Right hindlimb (tissue), 1 donor: ENCODE data around the gene ALG13.
"Not testable (repeated sequence)": the region's sequence is repeated elsewhere in the genome, so short reads cannot be mapped to it uniquely, and the experiment has no call there.

Source experiments
- DNase-seq: peaks from one replicate; pipeline ENCODE4 v3.0.0-alpha.2; 2018

Gene ALG13

DNA sequence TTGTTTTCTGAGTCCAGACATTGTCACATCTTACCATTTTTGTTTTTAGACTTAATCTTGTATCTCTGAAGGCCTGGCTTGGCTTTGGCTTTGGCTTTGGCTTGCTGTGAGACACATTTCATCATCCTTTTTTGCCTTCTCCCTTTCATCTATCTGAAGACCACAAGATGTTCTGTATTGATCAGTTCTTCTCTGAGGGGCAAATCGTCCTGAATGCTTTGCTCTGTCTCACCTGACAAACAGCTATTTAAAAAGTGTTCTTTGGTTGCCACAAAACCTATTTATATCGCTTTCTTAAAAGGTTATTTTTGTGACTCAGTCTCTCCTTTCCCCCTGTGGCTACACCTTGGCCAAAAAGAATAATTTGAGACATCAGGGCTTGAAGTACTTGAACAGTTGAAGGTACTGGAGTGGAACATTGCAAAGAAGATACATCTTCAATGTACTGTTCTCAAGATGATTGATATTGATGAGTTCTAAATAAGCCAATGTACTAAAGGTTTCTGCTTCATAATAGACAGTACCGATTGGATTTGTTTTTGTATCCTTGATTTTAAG is 80.7 kb downstream of the ALG13 start:
- no peak for DNase-seq

- DNase-seq = no peak
Measured at GRCh38 chrX:111778591-111778990, 97.6 kb downstream of the ALG13 start.

DNA sequence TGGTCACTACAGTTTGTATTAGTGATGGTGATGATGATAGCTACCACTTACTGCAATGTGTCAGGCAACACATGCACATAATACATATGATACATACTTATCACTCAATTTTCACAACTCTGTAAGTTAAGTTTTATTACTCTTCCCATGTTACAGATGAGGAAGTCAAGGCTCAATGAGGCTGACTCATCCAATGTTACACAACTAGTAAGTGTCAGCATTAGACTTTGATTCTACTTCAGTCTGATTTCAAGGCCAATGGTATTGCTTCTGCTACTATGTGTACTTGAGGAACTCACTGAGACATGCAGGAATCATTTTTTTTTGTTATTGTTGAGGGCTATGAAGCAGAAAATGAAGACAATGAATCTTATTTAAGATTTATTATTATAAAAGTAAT is 98.6 kb downstream of the ALG13 start:
- no peak for DNase-seq

- no peak for DNase-seq
Measured at GRCh38 chrX:111784667-111785066, 103.7 kb downstream of the ALG13 start.

DNA sequence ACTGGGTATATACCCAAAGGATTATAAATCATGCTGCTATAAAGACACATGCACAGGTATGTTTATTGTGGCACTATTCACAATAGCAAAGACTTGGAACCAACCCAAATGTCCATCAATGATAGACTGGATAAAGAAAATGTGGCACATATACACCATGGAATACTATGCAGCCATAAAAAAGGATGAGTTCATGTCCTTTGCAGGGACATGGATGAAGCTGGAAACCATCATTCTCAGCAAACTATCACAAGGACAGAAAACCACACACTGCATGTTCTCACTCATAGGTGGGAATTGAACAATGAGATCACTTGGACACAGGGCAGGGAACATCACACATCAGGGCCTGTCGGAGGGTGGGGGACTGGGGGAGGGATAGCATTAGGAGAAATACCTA is 109.1 kb downstream of the ALG13 start:
- DNase-seq = not testable (repeated sequence)
